GM12864 (cell line): ENCODE measurements around the gene TLL1.

ENCODE experiments used
- DNase-seq: peaks from one replicate; pipeline ENCODE4 v3.0.0-alpha.2; 2011; ENCODE audit warnings: low read depth
- H3K4me3 ChIP-seq: 2 replicates; pipeline ENCODE4 v1.5.1; 2011; ENCODE audit warnings: mild to moderate bottlenecking, low read depth, low read length, control low read depth
- TF ChIP-seq, protein P1 (sequence below): IDR thresholded peaks from 2 replicates; pipeline ENCODE4 v1.5.1; 2011; ENCODE audit warnings: low read depth, mild to moderate bottlenecking, moderate library complexity, low read length, control low read depth, inconsistent platforms; ENCODE audit errors: missing control alignments

Gene TLL1

DNA sequence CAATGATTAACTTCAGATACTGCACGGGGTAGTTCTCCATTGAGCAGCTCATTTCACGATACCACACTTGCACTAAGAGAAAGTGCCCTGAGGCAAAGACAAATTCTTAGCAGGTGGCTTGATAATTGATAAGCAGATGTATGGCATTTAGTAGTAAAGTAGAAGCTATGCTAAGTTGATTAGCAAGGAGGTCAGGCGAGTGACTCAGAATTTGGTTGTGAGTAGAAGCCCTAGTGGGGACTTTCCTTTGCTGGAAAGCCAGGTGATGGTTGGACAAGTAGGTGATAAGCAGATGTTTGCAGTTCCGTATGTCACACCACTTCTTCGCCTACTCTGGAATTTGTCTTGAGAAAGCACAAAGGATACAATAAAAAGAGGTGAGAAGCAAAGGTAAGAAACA is 58.7 kb downstream of the TLL1 start:
- peak; percentile 1 for DNase-seq
- TF ChIP-seq, protein P1, sequence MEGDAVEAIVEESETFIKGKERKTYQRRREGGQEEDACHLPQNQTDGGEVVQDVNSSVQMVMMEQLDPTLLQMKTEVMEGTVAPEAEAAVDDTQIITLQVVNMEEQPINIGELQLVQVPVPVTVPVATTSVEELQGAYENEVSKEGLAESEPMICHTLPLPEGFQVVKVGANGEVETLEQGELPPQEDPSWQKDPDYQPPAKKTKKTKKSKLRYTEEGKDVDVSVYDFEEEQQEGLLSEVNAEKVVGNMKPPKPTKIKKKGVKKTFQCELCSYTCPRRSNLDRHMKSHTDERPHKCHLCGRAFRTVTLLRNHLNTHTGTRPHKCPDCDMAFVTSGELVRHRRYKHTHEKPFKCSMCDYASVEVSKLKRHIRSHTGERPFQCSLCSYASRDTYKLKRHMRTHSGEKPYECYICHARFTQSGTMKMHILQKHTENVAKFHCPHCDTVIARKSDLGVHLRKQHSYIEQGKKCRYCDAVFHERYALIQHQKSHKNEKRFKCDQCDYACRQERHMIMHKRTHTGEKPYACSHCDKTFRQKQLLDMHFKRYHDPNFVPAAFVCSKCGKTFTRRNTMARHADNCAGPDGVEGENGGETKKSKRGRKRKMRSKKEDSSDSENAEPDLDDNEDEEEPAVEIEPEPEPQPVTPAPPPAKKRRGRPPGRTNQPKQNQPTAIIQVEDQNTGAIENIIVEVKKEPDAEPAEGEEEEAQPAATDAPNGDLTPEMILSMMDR: no peak
- H3K4me3 ChIP-seq: no peak overlapping the region

DNA sequence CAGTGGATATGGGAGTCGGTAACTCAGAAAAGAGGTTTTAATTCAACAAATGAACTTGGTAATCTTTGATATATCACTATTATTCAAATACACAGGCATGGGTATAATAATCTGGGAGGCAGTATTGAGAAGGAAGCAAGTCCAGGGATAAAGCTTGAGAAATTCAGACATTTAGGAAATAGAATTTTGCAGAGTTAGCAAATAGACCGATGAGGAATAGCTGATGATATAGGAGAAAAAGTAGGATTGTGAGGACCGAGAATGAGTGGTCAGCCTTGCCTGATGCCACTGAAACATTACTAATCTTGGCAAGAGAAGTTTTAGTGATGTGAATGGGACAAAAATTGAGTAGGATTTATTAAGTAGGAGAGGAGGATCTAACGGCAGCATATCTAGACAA is 71.9 kb downstream of the TLL1 start:
- TF ChIP-seq, protein P1: no peak
- no peak for DNase-seq
- no peak overlapping the region for H3K4me3 ChIP-seq

DNA sequence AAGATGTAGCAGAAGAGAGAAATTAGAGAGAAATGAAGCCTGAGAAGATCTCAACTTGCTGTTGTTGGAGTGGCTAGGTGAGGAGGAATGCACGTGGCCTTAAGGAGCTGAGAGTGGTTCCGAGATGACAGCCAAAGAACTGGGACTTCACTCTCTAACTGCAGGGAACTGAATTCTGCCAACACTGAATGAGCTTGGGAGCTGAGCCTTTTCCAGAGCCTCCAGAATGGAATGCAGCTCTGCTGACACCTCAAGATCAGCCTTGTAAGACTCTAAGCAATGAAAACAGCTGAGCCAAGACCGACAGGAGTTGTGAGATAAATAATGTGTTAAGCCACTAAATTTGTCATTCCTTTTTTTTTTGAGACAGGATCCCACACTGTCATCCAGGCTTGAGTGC is 73.0 kb downstream of the TLL1 start:
- TF ChIP-seq, protein P1: no peak
- no peak for DNase-seq
- no peak overlapping the region for H3K4me3 ChIP-seq

DNA sequence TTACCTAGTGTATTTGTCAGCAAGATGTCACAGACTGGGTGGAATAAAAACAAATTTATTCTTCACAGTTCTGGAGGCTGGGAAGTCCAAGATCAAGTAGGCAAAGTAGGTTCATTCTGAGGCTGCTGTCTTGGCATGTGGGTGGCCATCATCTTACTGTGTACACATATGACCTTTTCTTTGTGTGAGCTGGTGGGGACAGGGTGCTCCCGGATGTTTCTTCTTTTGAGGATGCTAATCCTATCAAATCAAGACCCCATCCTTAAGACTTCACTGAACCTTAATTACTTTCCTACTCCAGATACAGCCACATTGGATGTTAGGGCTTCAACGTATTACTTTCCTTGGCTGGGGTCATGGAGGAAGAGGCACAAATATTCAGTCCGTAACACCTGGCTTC is 74.0 kb downstream of the TLL1 start:
- no peak overlapping the region for H3K4me3 ChIP-seq
- TF ChIP-seq, protein P1: no peak
- DNase-seq: no peak

DNA sequence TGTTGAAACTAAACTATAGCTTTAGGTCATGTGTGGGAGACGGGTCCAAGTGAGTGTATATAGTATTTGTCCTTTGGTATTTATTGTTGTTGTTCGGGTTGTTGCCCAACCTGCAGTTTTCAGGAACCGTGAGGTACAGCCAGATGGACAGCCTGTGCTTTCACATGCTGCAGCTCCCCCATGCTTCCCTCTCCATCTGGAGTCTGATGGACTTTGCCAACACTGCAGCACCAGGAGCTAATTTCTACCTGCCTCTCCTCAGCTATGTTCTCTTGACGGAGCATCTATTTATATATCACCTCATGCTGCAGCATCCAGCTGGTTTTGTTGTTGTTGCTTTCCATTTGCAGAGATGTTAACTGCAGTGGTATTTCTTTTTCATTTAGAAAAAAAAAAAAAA is 80.1 kb downstream of the TLL1 start:
- TF ChIP-seq, protein P1: no peak
- no peak for DNase-seq

DNA sequence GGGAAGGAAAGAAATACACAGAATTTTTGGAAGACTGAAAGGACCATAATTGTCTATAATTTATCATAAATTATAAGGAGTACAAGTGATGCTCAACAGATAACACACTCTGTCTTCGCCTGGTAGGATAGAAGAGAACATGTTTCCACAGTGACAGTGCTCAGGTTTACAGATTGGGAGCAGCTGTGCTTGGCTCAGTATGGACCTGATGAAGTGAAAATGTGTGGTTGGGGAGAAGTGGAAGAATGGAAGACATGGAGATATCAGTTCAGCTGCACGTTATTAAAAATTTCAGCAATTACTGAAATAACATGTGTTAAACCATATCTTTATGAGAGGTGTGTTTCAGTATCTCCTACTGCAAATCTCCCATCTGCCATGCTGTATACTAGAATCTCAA is 90.6 kb downstream of the TLL1 start:
- DNase-seq: no peak
- TF ChIP-seq, protein P1: no peak
- H3K4me3 ChIP-seq: no peak overlapping the region

More for the DNA sequence above, 80.1 kb downstream of the TLL1 start:
- no peak overlapping the region for H3K4me3 ChIP-seq

DNA sequence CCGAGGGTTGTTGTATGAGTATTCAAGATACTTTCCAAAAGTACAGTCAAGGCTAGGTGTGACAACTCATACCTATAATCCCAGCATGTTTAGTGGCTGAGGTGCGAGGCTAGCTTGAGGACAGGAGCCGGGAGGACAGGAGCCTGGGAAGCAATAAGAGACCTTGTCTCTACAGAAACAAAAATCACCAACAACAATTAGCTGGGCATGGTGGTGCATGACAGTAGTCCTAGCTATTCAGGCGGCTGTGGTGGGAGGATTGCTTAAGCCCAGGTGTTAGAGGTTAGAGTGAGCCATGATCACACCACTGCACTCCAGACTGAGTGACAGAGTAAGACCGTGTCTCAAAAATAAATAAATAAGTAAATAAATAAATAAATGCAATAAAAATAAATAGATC is 91.6 kb downstream of the TLL1 start:
- TF ChIP-seq, protein P1: no peak
- no peak overlapping the region for H3K4me3 ChIP-seq
- no peak for DNase-seq
